Measurements from ENCODE around the gene ZRANB1.

- TF ChIP-seq CTCF (IDR thresholded peaks at IDR 0.05) (no peak), POLR2A (IDR thresholded peaks at IDR 0.05) (no peak)
Measured at GRCh38 chr10:125020871-125021270, 78.9 kb downstream of the ZRANB1 start.

All from testis (tissue), 2 donors.